Amygdala (tissue), 56 donors: ENCODE measurements around the gene OAS2.
A peak's percentile ranks its signal among the peaks of the same experiment; 100 is the strongest.
"Not testable (repeated sequence)": the region's sequence is repeated elsewhere in the genome, so short reads cannot be mapped to it uniquely, and the experiment has no call there.

Experiments used
- DNase-seq, 56 donors: peaks; one replicate each; lab custom pipeline; 2025; lab: John Stamatoyannopoulos, UW

OAS2 gene

GRCh38 chr12:112948806-112949205, 29.5 kb upstream of the OAS2 start:
- no peak for DNase-seq

GRCh38 chr12:112950701-112951100, 27.6 kb upstream of the OAS2 start:
- no peak for DNase-seq

GRCh38 chr12:112957125-112957524, 21.2 kb upstream of the OAS2 start:
- not testable (repeated sequence) for DNase-seq

- DNase-seq, result no peak
Measured at GRCh38 chr12:112961074-112961473, 17.2 kb upstream of the OAS2 start.

- DNase-seq, result no peak
Measured at GRCh38 chr12:112961536-112961935, 16.8 kb upstream of the OAS2 start.

- no peak for DNase-seq
Measured at GRCh38 chr12:112962561-112962960, 15.8 kb upstream of the OAS2 start.

GRCh38 chr12:112963227-112963861, 15.0 kb upstream of the OAS2 start:
- DNase-seq, result peak in 11 of 56 donors; percentile 9 to 51 (median 21)

GRCh38 chr12:112964067-112964670, 14.2 kb upstream of the OAS2 start:
- no peak for DNase-seq

GRCh38 chr12:112964915-112965314, 13.4 kb upstream of the OAS2 start:
- no peak for DNase-seq

- no peak for DNase-seq
Measured at GRCh38 chr12:112965643-112966042, 12.7 kb upstream of the OAS2 start.

GRCh38 chr12:112967306-112967705, 11.0 kb upstream of the OAS2 start:
- DNase-seq, result no peak

- no peak for DNase-seq
Measured at GRCh38 chr12:112967858-112968257, 10.5 kb upstream of the OAS2 start.

GRCh38 chr12:112969547-112970306, 8.6 kb upstream of the OAS2 start:
- no peak for DNase-seq

GRCh38 chr12:112970391-112970790, 7.9 kb upstream of the OAS2 start:
- DNase-seq, result no peak

GRCh38 chr12:112971248-112971647, 7.1 kb upstream of the OAS2 start:
- peak in 1 of 56 donors; percentile 8 for DNase-seq

GRCh38 chr12:112973011-112973735, 5.1 kb upstream of the OAS2 start:
- no peak for DNase-seq

- DNase-seq, result peak in 5 of 56 donors; percentile 11 to 29 (median 26)
Measured at GRCh38 chr12:112973818-112974231, 4.5 kb upstream of the OAS2 start.

GRCh38 chr12:112974904-112975303, 3.4 kb upstream of the OAS2 start:
- no peak for DNase-seq

GRCh38 chr12:112977139-112977538, 1.2 kb upstream of the OAS2 start:
- no peak for DNase-seq

- no peak for DNase-seq
Measured at GRCh38 chr12:112977641-112978040, 678 bp upstream of the OAS2 start.

- DNase-seq, result no peak
Measured at GRCh38 chr12:112979041-112979680, 842 bp downstream of the OAS2 start.
